Left ventricle myocardium inferior (tissue), 1 donor: ENCODE data around the gene ABHD17A. TPM values are rescaled to one million over a fixed set of nuclear protein-coding genes. Genes with fewer than 3 reads are reported as not detected.
"Not testable (repeated sequence)": the region's sequence is repeated elsewhere in the genome, so short reads cannot be mapped to it uniquely, and the experiment has no call there.

Source experiments
- DNase-seq: peaks from one replicate; pipeline ENCODE4 v3.0.0-alpha.2; 2020
- H3K27ac ChIP-seq: fragments of 200-600 bp; replicated peaks from 2 replicates; pipeline ENCODE4 v1.8.0; 2021
- H3K27me3 ChIP-seq: fragments of 200-600 bp; 2 replicates; pipeline ENCODE4 v1.8.0; 2021; ENCODE audit warnings: low read depth
- H3K36me3 ChIP-seq: fragments of 200-600 bp; 2 replicates; pipeline ENCODE4 v1.8.0; 2021
- H3K4me1 ChIP-seq: fragments of 200-600 bp; 2 replicates; pipeline ENCODE4 v1.8.0; 2021
- H3K4me3 ChIP-seq: fragments of 200-600 bp; 2 replicates; pipeline ENCODE4 v1.8.0; 2021; ENCODE audit warnings: mild to moderate bottlenecking, moderate library complexity
- H3K9me3 ChIP-seq: fragments of 200-600 bp; replicated peaks from 2 replicates; pipeline ENCODE4 v1.8.0; 2021
- CTCF ChIP-seq: fragments of 200-600 bp; IDR thresholded peaks from 2 replicates; pipeline ENCODE4 v1.8.0; 2021; ENCODE audit warnings: antibody characterized with exemption, mild to moderate bottlenecking, borderline replicate concordance
- intact Hi-C: fragments of 100-400 bp; cut with micrococcal nuclease; formaldehyde crosslinking; loops from one replicate; pipeline ENCODE4 v1.11.0; 2022
- total RNA-seq: library from RNA; stranded (reverse); fragmentation: NEBNext Ultra II Directional; extraction: Animal tissue kit (Norgen Biotek cat#: 25700); gene quantifications from one replicate; pipeline ENCODE4 v1.2.1, GENCODE V29; 2021
- donor health status: DM: no; HTN: yes; CAD: no; lungs with severe emphysema.

ABHD17A gene
- total RNA-seq, 1 donor from 2014 or later, result 55.6 TPM

- Histone ChIP-seq H3K27ac (peak overlapping the region; percentile 90), H3K4me3 (peak overlapping the region; percentile 85), H3K9me3 (no peaks in the 10 kb centered on the region), H3K27me3 (no peaks in the 10 kb centered on the region), H3K36me3 (no peaks in the 10 kb centered on the region), H3K4me1 (peaks cover 65% of the 10 kb centered on the region)
- intact Hi-C loops, result no loop called here
- TF ChIP-seq CTCF, result no peak
- DNase-seq, result no peak
Measured at GRCh38 chr19:1880611-1881392, 4.5 kb downstream of the ABHD17A start.

GRCh38 chr19:1879982-1880381 is 5.3 kb downstream of the ABHD17A start:
- DNase-seq, H3K9me3 ChIP-seq, H3K27me3 ChIP-seq, intact Hi-C loops, H3K36me3 ChIP-seq: not testable (repeated sequence)
- Histone ChIP-seq H3K4me3 (peak overlapping the region; percentile 85), H3K4me1 (peaks cover 72% of the 10 kb centered on the region), H3K27ac (peak overlapping the region; percentile 90)

DNA sequence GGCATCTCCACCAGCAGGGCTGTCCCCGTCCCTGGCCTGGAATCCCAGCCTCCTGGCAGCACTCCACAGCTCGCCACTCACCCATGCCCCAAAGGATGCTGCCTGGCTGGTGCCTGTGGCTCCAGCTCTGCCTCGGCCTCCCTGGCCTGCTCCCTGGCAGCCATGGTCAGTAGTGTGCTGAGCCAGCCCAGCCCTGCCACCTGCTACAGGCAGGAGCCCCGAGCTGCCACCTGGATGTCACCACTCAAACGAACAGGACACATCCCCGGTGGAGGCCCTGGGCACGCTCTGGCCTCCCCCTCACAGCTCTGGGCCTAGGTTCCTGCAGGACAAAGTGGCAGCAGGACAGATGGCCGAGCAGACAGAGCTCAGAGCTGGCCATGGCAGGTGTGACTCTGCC is 6.7 kb downstream of the ABHD17A start:
- H3K36me3 ChIP-seq, intact Hi-C loops, H3K4me3 ChIP-seq, H3K27ac ChIP-seq, H3K9me3 ChIP-seq, H3K27me3 ChIP-seq, DNase-seq: not testable (repeated sequence)
- H3K4me1 ChIP-seq, result peaks cover 72% of the 10 kb centered on the region

DNA sequence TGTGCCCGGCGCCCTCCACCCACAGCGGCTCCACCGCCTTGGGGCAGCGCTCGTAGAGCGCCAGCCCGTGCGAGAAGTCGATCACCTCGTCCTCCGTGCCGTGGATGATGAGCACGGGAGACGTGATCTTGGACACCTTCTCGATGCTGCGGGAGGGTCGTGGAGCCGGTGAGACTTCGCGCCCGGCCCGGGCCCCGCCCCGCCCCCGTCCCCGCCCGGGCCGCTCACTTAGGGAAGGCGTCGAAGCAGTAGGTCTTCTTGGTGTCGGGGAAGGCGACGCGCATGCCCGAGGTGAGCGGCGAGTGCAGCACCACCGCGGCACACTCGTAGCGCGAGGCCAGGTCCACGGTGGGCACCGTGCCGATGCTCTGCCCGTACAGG is 8.0 kb downstream of the ABHD17A start:
- H3K4me3 ChIP-seq, H3K36me3 ChIP-seq, DNase-seq, H3K9me3 ChIP-seq, H3K27ac ChIP-seq, H3K27me3 ChIP-seq, intact Hi-C loops: not testable (repeated sequence)
- peaks cover 72% of the 10 kb centered on the region for H3K4me1 ChIP-seq

- DNase-seq, result not testable (repeated sequence)
Measured at GRCh38 chr19:1876496-1877279, 8.6 kb downstream of the ABHD17A start.

GRCh38 chr19:1875646-1876495 is 9.4 kb downstream of the ABHD17A start:
- Histone ChIP-seq H3K4me3 (peak overlapping the region; percentile 99), H3K27ac (peak overlapping the region; percentile 98), H3K4me1 (peaks cover 70% of the 10 kb centered on the region), H3K9me3 (no peaks in the 10 kb centered on the region), H3K36me3 (peaks cover 3% of the 10 kb centered on the region), H3K27me3 (no peaks in the 10 kb centered on the region)
- peak; percentile 93 for DNase-seq
- TF ChIP-seq CTCF, result no peak
- intact Hi-C loops, result no loop called here

More at GRCh38 chr19:1876496-1877279, 8.6 kb downstream of the ABHD17A start:
- intact Hi-C loops, H3K27me3 ChIP-seq, H3K9me3 ChIP-seq, H3K36me3 ChIP-seq: not testable (repeated sequence)
- Histone ChIP-seq H3K4me1 (peaks cover 72% of the 10 kb centered on the region), H3K4me3 (peak overlapping the region; percentile 99), H3K27ac (peak overlapping the region; percentile 98)

DNA sequence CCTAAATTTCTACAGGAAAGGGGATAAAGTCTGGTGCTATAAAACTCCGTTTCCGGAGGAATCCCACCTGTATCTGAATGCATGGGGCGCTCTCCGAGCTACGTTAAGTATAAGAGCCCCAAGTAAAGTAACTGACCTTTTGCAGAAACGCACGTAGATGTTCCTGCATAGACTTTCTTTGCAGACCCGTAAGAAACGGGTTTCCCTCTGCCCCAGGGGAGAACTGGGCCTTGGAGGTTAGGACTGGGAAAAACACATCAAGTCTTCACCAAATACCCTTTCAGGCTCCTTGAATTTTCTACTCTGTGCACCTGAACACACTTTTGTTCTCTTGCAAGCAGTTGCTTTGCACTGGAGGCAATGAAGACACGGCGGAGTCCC is 10.0 kb downstream of the ABHD17A start:
- H3K9me3 ChIP-seq, H3K36me3 ChIP-seq, intact Hi-C loops, DNase-seq, H3K27me3 ChIP-seq: not testable (repeated sequence)
- H3K4me3 ChIP-seq, result peak overlapping the region; percentile 99
- H3K27ac ChIP-seq, result peak overlapping the region; percentile 98
- peaks cover 64% of the 10 kb centered on the region for H3K4me1 ChIP-seq
